GM18508 (cell line): ENCODE measurements around the gene RPS17.
"Not testable (repeated sequence)": the region's sequence is repeated elsewhere in the genome, so short reads cannot be mapped to it uniquely, and the experiment has no call there.

Experiments used
- ATAC-seq: cut with Tn5 transposase; IDR thresholded peaks from one replicate; pipeline ENCODE4 v1.9.1; 2021; ENCODE audit warnings: moderate number of reproducible peaks; ENCODE audit not compliant: insufficient read depth, unreplicated experiment

RPS17 gene

GRCh38 chr15:82549199-82549665 lies 9.0 kb upstream of the RPS17 start:
- no peak for ATAC-seq

GRCh38 chr15:82548700-82549099 lies 8.4 kb upstream of the RPS17 start:
- ATAC-seq: no peak

GRCh38 chr15:82545478-82545877 lies 5.2 kb upstream of the RPS17 start:
- no peak for ATAC-seq

GRCh38 chr15:82545002-82545401 lies 4.7 kb upstream of the RPS17 start:
- no peak for ATAC-seq

GRCh38 chr15:82544431-82544830 lies 4.2 kb upstream of the RPS17 start:
- no peak for ATAC-seq

GRCh38 chr15:82543160-82543559 lies 2.9 kb upstream of the RPS17 start:
- no peak for ATAC-seq

GRCh38 chr15:82540984-82541431 lies 751 bp upstream of the RPS17 start:
- ATAC-seq: no peak

- ATAC-seq: no peak
Measured at GRCh38 chr15:82539691-82540054, 584 bp downstream of the RPS17 start.

- ATAC-seq: no peak
Measured at GRCh38 chr15:82538961-82539690, 1.1 kb downstream of the RPS17 start.

- no peak for ATAC-seq
Measured at GRCh38 chr15:82537351-82537908, 2.8 kb downstream of the RPS17 start.

GRCh38 chr15:82536409-82537350 lies 3.6 kb downstream of the RPS17 start:
- no peak for ATAC-seq

GRCh38 chr15:82535566-82536408 lies 4.5 kb downstream of the RPS17 start:
- ATAC-seq: no peak

GRCh38 chr15:82535151-82535550 lies 5.1 kb downstream of the RPS17 start:
- ATAC-seq: not testable (repeated sequence)

- not testable (repeated sequence) for ATAC-seq
Measured at GRCh38 chr15:82534457-82534861, 5.8 kb downstream of the RPS17 start.

- no peak for ATAC-seq
Measured at GRCh38 chr15:82533801-82534200, 6.5 kb downstream of the RPS17 start.

GRCh38 chr15:82532991-82533481 lies 7.2 kb downstream of the RPS17 start:
- no peak for ATAC-seq

GRCh38 chr15:82532383-82532990 lies 7.8 kb downstream of the RPS17 start:
- no peak for ATAC-seq

- no peak for ATAC-seq
Measured at GRCh38 chr15:82531496-82532382, 8.5 kb downstream of the RPS17 start.
